ENCODE measurements around the gene CCDC183.
"Not testable (repeated sequence)": the region's sequence is repeated elsewhere in the genome, so short reads cannot be mapped to it uniquely, and the experiment has no call there.

GRCh38 chr9:136803009-136803550 is 6.9 kb downstream of the CCDC183 start:
- TF ChIP-seq, protein P1, sequence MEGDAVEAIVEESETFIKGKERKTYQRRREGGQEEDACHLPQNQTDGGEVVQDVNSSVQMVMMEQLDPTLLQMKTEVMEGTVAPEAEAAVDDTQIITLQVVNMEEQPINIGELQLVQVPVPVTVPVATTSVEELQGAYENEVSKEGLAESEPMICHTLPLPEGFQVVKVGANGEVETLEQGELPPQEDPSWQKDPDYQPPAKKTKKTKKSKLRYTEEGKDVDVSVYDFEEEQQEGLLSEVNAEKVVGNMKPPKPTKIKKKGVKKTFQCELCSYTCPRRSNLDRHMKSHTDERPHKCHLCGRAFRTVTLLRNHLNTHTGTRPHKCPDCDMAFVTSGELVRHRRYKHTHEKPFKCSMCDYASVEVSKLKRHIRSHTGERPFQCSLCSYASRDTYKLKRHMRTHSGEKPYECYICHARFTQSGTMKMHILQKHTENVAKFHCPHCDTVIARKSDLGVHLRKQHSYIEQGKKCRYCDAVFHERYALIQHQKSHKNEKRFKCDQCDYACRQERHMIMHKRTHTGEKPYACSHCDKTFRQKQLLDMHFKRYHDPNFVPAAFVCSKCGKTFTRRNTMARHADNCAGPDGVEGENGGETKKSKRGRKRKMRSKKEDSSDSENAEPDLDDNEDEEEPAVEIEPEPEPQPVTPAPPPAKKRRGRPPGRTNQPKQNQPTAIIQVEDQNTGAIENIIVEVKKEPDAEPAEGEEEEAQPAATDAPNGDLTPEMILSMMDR (IDR thresholded peaks at IDR 0.05) = not testable (repeated sequence)
- not testable (repeated sequence) for TF ChIP-seq POLR2A, POLR2AphosphoS5 (IDR thresholded peaks at IDR 0.05)

Data from gastroesophageal sphincter (tissue), 3 donors.